Hematopoietic multipotent progenitor cell treated with erythropoietin and hydrocortisone succinate and interleukin-3 and kit ligand, for 8 days (in vitro differentiated cells): ENCODE results near the gene LGALS7B.
"Not testable (repeated sequence)": the region's sequence is repeated elsewhere in the genome, so short reads cannot be mapped to it uniquely, and the experiment has no call there.

Experiments
- DNase-seq: peaks from one replicate; pipeline ENCODE4 v3.0.0-alpha.2; 2015

LGALS7B gene

GRCh38 chr19:38797781-38798180 is 8.8 kb downstream of the LGALS7B start:
- not testable (repeated sequence) for DNase-seq

- no peak for DNase-seq
Measured at GRCh38 chr19:38799104-38799503, 10.1 kb downstream of the LGALS7B start.

GRCh38 chr19:38800577-38801347 is 11.8 kb downstream of the LGALS7B start:
- no peak for DNase-seq

- DNase-seq, result no peak
Measured at GRCh38 chr19:38801359-38802095, 12.5 kb downstream of the LGALS7B start.

- no peak for DNase-seq
Measured at GRCh38 chr19:38803543-38803942, 14.5 kb downstream of the LGALS7B start.

- DNase-seq, result no peak
Measured at GRCh38 chr19:38805180-38805579, 16.2 kb downstream of the LGALS7B start.

- no peak for DNase-seq
Measured at GRCh38 chr19:38806371-38806770, 17.4 kb downstream of the LGALS7B start.

- DNase-seq, result not testable (repeated sequence)
Measured at GRCh38 chr19:38807374-38808098, 18.5 kb downstream of the LGALS7B start.

- no peak for DNase-seq
Measured at GRCh38 chr19:38808741-38809140, 19.7 kb downstream of the LGALS7B start.

- no peak for DNase-seq
Measured at GRCh38 chr19:38809592-38810252, 20.7 kb downstream of the LGALS7B start.

- DNase-seq, result no peak
Measured at GRCh38 chr19:38812009-38812840, 23.2 kb downstream of the LGALS7B start.

- DNase-seq, result no peak
Measured at GRCh38 chr19:38812841-38813320, 23.9 kb downstream of the LGALS7B start, which contains the start of gene LGALS4. TSS of gene LGALS4 (minus strand) at chr19:38812945. CDS start at chr19:38812886, 59 bp downstream.

- no peak for DNase-seq
Measured at GRCh38 chr19:38813323-38813722, 24.3 kb downstream of the LGALS7B start.

- DNase-seq, result not testable (repeated sequence)
Measured at GRCh38 chr19:38813932-38814331, 24.9 kb downstream of the LGALS7B start.

GRCh38 chr19:38815059-38816001 is 26.3 kb downstream of the LGALS7B start:
- no peak for DNase-seq

- DNase-seq, result no peak
Measured at GRCh38 chr19:38816131-38816750, 27.2 kb downstream of the LGALS7B start.

- DNase-seq, result no peak
Measured at GRCh38 chr19:38817081-38817480, 28.1 kb downstream of the LGALS7B start.

- no peak for DNase-seq
Measured at GRCh38 chr19:38819231-38819920, 30.4 kb downstream of the LGALS7B start.

GRCh38 chr19:38821230-38821825 is 32.3 kb downstream of the LGALS7B start:
- not testable (repeated sequence) for DNase-seq
